Esophagus muscularis mucosa (tissue), 4 donors: ENCODE measurements around the gene CDC42SE2.

Source experiments
- CTCF ChIP-seq, 3 experiments: fragments of 200-600 bp in 2 of 3; fragments of 450-650 bp in 1 of 3; sonication (generic) in 2 of 3; IDR thresholded peaks; one replicate each; pipeline ENCODE4 v1.5.1; 2017 to 2019; ENCODE audit warnings: antibody characterized with exemption in 3 of 3, mild to moderate bottlenecking in 2 of 3, moderate library complexity in 1 of 3
- EP300 ChIP-seq: sonication (generic); formaldehyde crosslinking; IDR thresholded peaks from one replicate; pipeline ENCODE4 v1.6.1; 2017; ENCODE audit warnings: antibody characterized with exemption
- POLR2A ChIP-seq: fragments of 450-650 bp; IDR thresholded peaks from one replicate; pipeline ENCODE4 v1.6.1; 2017; ENCODE audit warnings: antibody characterized with exemption, moderate library complexity, mild to moderate bottlenecking, low read depth
- POLR2AphosphoS5 ChIP-seq, 2 donors: sonication (generic); formaldehyde crosslinking; IDR thresholded peaks; one replicate each; pipeline ENCODE4 v1.6.1; 2017; ENCODE audit warnings: antibody characterized with exemption in 2 of 2

DNA sequence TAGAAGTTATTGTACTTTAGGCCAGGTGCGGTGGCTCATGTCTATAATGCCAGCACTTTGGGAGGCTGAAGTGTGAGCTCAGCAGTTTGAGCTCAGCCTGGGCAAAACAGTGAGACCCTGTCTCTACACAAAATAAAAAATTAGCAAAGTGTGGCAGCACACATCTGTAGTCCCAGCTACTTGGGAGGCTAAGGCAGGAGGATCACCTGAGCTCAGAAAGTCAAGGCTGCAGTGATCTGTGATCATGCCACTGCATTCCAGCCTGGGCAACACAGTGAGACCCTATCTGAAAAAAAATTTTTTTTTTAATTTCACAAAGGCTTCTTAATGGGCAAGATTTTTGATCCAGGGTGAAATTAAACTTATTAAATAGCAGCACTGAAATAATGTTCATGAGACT is 92.8 kb downstream of the CDC42SE2 start:
- TF ChIP-seq POLR2AphosphoS5 (IDR thresholded peaks at IDR 0.05) = no peak
- TF ChIP-seq CTCF (IDR thresholded peaks at IDR 0.05) = no peak
- TF ChIP-seq EP300 = no peak
- TF ChIP-seq POLR2A = no peak
